HepG2 (cell line): ENCODE measurements around the gene TOM1L1. TPM values are rescaled to one million over a fixed set of nuclear protein-coding genes. Genes with fewer than 3 reads are reported as not detected.

Source experiments
- ARNT2 ChIP-seq: sonication (generic); formaldehyde crosslinking; IDR thresholded peaks from 2 replicates; pipeline ENCODE4 v1.8.0; 2022; ENCODE audit warnings: mild to moderate bottlenecking, low read depth, missing genetic modification reagents, moderate library complexity
- ARNTL ChIP-seq: sonication (generic); formaldehyde crosslinking; IDR thresholded peaks from 2 replicates; pipeline ENCODE4 v1.4.0; 2020; ENCODE audit warnings: mild to moderate bottlenecking, missing genetic modification reagents
- CHD2 ChIP-seq: IDR thresholded peaks from 2 replicates; pipeline ENCODE4 v1.6.1; 2011; ENCODE audit warnings: low read depth, low read length, improper control_type of control experiment
- CREB1 ChIP-seq, 2 experiments: fragments of 450-650 bp in 1 of 2; IDR thresholded peaks; 2 replicates each; pipeline ENCODE4 v1.6.1; 2016 to 2017; ENCODE audit warnings: control low read depth in 1 of 2, mild to moderate bottlenecking in 1 of 2, missing compliant biosample characterization in 1 of 2, missing genetic modification characterization in 1 of 2
- ISL2 ChIP-seq: sonication (generic); formaldehyde crosslinking; IDR thresholded peaks from 2 replicates; pipeline ENCODE4 v1.5.0; 2020; ENCODE audit warnings: missing genetic modification reagents
- ISX ChIP-seq: sonication (generic); formaldehyde crosslinking; conservative IDR thresholded peaks from 2 replicates; pipeline ENCODE4 v1.5.0; 2020; ENCODE audit warnings: missing genetic modification reagents
- MYPOP ChIP-seq: sonication (generic); formaldehyde crosslinking; IDR thresholded peaks from 2 replicates; pipeline ENCODE4 v1.8.1; 2023; ENCODE audit warnings: mild to moderate bottlenecking, moderate library complexity, missing genetic modification reagents
- PBX2 ChIP-seq: IDR thresholded peaks from 2 replicates; pipeline ENCODE4 v1.6.1; 2016; ENCODE audit warnings: control low read depth
- PRMT3 ChIP-seq: sonication (generic); formaldehyde crosslinking; IDR thresholded peaks from 2 replicates; pipeline ENCODE4 v1.8.1; 2022; ENCODE audit warnings: low read depth, mild to moderate bottlenecking, moderate library complexity, missing genetic modification reagents, borderline replicate concordance
- RBFOX2 ChIP-seq: fragments of 200-400 bp; formaldehyde crosslinking; IDR thresholded peaks from 2 replicates; pipeline ENCODE4 v1.6.1; 2017; ENCODE audit warnings: low read depth, mild to moderate bottlenecking, low read length
- RXRB ChIP-seq: IDR thresholded peaks from 2 replicates; pipeline ENCODE4 v1.6.1; 2016; ENCODE audit warnings: borderline replicate concordance, missing genetic modification reagents, missing compliant biosample characterization
- ZBTB7A ChIP-seq: sonication (generic); formaldehyde crosslinking; IDR thresholded peaks from 2 replicates; pipeline ENCODE4 v1.8.0; 2022; ENCODE audit warnings: mild to moderate bottlenecking, missing genetic modification reagents
- ZHX1 ChIP-seq: sonication (generic); formaldehyde crosslinking; IDR thresholded peaks from 2 replicates; pipeline ENCODE4 v1.8.1; 2022; ENCODE audit warnings: low read depth, mild to moderate bottlenecking, missing genetic modification reagents
- ZNF280D ChIP-seq: sonication (generic); formaldehyde crosslinking; IDR thresholded peaks from 2 replicates; pipeline ENCODE4 v1.5.1; 2020; ENCODE audit warnings: mild to moderate bottlenecking, missing genetic modification reagents
- ZNF3 ChIP-seq: IDR thresholded peaks from 2 replicates; pipeline ENCODE4 v1.7.0; 2017; ENCODE audit warnings: inconsistent platforms
- ZNF660 ChIP-seq: sonication (generic); formaldehyde crosslinking; IDR thresholded peaks from 2 replicates; pipeline ENCODE4 v1.5.1; 2020; ENCODE audit warnings: mild to moderate bottlenecking, low read depth, missing genetic modification reagents, borderline replicate concordance
- ZNF710 ChIP-seq: sonication (generic); formaldehyde crosslinking; IDR thresholded peaks from 2 replicates; pipeline ENCODE4 v1.5.0; 2020; ENCODE audit warnings: mild to moderate bottlenecking, missing genetic modification reagents, borderline replicate concordance
- polyA plus RNA-seq, 8 experiments: library from polyadenylated mRNA; depleted of rRNA in 3 of 8; stranded (reverse) in 7 of 8; unstranded in 1 of 8; fragments of >200 nt; fragmentation: Illumina TruSeq in 4 of 8; extraction: Trizol in 4 of 8; gene quantifications; 2 replicates each; pipeline versions ENCODE4 v1.2.1 to v1.2.3, GENCODE V29; 2011 to 2016; ENCODE audit warnings: low read depth in 4 of 8, missing spikeins in 1 of 8, mixed read lengths in 1 of 8; ENCODE audit not compliant: insufficient read depth in 1 of 8
- total RNA-seq, 5 experiments: library from RNA; depleted of rRNA; stranded (reverse); fragments of >200 nt; fragmentation: Illumina TruSeq; extraction: Trizol; gene quantifications; 2 replicates each; pipeline ENCODE4 v1.2.3, GENCODE V29; 2016; ENCODE audit warnings: low read depth in 1 of 5

TOM1L1 gene
- total and polyA plus RNA-seq, 2 of the 13 experiments (the other 11 are each of a cell fraction or from before 2014, with no cell fraction given): 45.3 to 51.3 TPM

- TF ChIP-seq ARNTL (CRISPR knock-in tag) (peak; percentile 41; the same call in 1 of the 2 replicates), CREB1 (IDR thresholded peaks at IDR 0.05) (no peak), CREB1 (CRISPR knock-in tag; IDR thresholded peaks at IDR 0.05) (peak; percentile 55; the same call in 1 of the 2 replicates), ZNF3 (CRISPR knock-in tag) (0 out of 2 replicates have a peak, but pooled peaks have one; percentile 42), RXRB (CRISPR knock-in tag) (0 out of 2 replicates have a peak, but pooled peaks have one; percentile 12), ZNF660 (no peak), MYPOP (CRISPR knock-in tag) (peak; percentile 56; the same call in 1 of the 2 replicates), ZBTB7A (CRISPR knock-in tag) (no peak), CHD2 (no peak), ZHX1 (CRISPR knock-in tag) (no peak), PBX2 (CRISPR knock-in tag) (0 out of 2 replicates have a peak, but pooled peaks have one; percentile 32), RBFOX2 (peak; percentile 36; the same call in 1 of the 2 replicates), ARNT2 (CRISPR knock-in tag) (0 out of 2 replicates have a peak, but pooled peaks have one; percentile 29), ZNF280D (CRISPR knock-in tag) (peak; percentile 90), ZNF710 (CRISPR knock-in tag) (peak; percentile 63; the same call in 1 of the 2 replicates), ISX (CRISPR knock-in tag) (no peak), PRMT3 (CRISPR knock-in tag) (no peak), ISL2 (CRISPR knock-in tag) (0 out of 2 replicates have a peak, but pooled peaks have one; percentile 40)
These were observed 69.3 kb downstream of the TOM1L1 start (continued) for GRCh38 chr17:54969658-54970572.
